ENCODE data around the gene NTN3. TPM values are rescaled to one million over a fixed set of nuclear protein-coding genes. Genes with fewer than 3 reads are reported as not detected.

Gene NTN3
- not detected for total RNA-seq
- total RNA-seq (2013) = not detected

DNA sequence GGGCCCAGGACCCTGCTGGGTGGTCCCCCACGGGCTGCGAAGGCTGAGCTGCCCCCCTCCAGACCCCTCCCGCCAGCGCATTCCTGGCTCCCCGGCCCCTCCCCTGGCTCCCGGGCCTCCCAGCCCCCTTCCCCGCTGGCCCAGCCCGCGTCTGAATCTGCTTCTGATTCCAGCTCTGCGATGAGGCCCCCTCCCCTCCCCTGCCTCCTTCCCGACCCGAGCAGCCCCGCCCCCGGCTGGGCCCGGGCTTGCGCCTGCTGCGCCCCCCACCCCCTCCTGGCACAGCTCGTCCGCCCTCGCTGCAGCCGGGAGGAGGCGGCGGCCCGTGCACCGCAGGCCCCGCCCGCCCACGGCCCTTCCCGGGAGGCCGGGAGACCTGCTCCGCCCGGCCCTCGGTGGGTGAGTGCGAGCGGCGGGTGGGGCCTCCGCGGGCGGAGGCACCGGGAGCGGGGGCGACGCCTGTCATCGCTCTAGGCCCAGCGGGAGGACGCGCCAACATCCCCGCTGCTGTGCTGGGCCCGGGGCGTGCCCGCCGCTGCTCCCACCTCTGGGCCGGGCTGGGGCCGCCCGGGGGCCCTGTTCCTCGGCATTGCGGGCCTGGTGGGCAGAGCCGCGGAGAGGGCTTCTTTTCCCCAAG lies at the start of gene NTN3:
TSS of gene NTN3 (plus strand) at position 282 of the 637 bp plus-strand sequence. CDS start 405 bp downstream, outside the sequence.
- TF ChIP-seq, protein P1, sequence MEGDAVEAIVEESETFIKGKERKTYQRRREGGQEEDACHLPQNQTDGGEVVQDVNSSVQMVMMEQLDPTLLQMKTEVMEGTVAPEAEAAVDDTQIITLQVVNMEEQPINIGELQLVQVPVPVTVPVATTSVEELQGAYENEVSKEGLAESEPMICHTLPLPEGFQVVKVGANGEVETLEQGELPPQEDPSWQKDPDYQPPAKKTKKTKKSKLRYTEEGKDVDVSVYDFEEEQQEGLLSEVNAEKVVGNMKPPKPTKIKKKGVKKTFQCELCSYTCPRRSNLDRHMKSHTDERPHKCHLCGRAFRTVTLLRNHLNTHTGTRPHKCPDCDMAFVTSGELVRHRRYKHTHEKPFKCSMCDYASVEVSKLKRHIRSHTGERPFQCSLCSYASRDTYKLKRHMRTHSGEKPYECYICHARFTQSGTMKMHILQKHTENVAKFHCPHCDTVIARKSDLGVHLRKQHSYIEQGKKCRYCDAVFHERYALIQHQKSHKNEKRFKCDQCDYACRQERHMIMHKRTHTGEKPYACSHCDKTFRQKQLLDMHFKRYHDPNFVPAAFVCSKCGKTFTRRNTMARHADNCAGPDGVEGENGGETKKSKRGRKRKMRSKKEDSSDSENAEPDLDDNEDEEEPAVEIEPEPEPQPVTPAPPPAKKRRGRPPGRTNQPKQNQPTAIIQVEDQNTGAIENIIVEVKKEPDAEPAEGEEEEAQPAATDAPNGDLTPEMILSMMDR (IDR thresholded peaks at IDR 0.05) = no peak
- Histone ChIP-seq H3K9me3 (ENCODE audit: control insufficient read depth, insufficient read depth, low read length) (no peaks in the 10 kb centered on the region), H3K4me1 (ENCODE audit: control insufficient read depth, insufficient read depth, low read length) (peaks cover 47% of the 10 kb centered on the region), H3K27me3 (ENCODE audit: control insufficient read depth, insufficient read depth, low read length) (peaks cover 41% of the 10 kb centered on the region), H3K4me3 (ENCODE audit: low read length) (no peak within 1 kb of the TSS), H3K27ac (ENCODE audit: low read length) (no peak within 1 kb of the TSS), H3K36me3 (ENCODE audit: control insufficient read depth, insufficient read depth, low read length) (no peaks in the 10 kb centered on the region)
- peaks cover 3 to 24% of the 10 kb centered on the region in 2 donors for H3K4me1 Mint-ChIP-seq
- WGBS (ENCODE audit: insufficient coverage) = under 1% methylated on average over 57 of the region's 59 CpGs
- ATAC-seq (no peak), DNase-seq (peak in 1 of 2 donors; percentile 36)
- H3K27ac Mint-ChIP-seq = no peak within 1 kb of the TSS
- intact Hi-C loops (cut with micrococcal nuclease) = no loop called here
- no peaks in the 10 kb centered on the region for H3K36me3 Mint-ChIP-seq
- H3K4me3 Mint-ChIP-seq = no peak within 1 kb of the TSS
- peaks cover 12 to 20% of the 10 kb centered on the region in 2 donors for H3K27me3 Mint-ChIP-seq (ENCODE audit: low read depth in 2 of 2)
- no peaks in the 10 kb centered on the region for H3K9me3 Mint-ChIP-seq

- H3K4me1 Mint-ChIP-seq = peaks cover 0 to 12% of the 10 kb centered on the region in 2 donors
- intact Hi-C loops (cut with micrococcal nuclease) = loop anchor here (2.0 kb wide), 1 partner anchor 83 kb away; no protein-coding TSS in a partner anchor
- no peaks in the 10 kb centered on the region for H3K36me3 Mint-ChIP-seq
- Histone ChIP-seq H3K4me3 (ENCODE audit: low read length) (no peak overlapping the region), H3K27ac (ENCODE audit: low read length) (no peak overlapping the region), H3K4me1 (ENCODE audit: control insufficient read depth, insufficient read depth, low read length) (peaks cover 18% of the 10 kb centered on the region), H3K9me3 (ENCODE audit: control insufficient read depth, insufficient read depth, low read length) (no peaks in the 10 kb centered on the region), H3K36me3 (ENCODE audit: control insufficient read depth, insufficient read depth, low read length) (no peaks in the 10 kb centered on the region), H3K27me3 (ENCODE audit: control insufficient read depth, insufficient read depth, low read length) (no peaks in the 10 kb centered on the region)
- TF ChIP-seq, protein P1 (IDR thresholded peaks at IDR 0.05) = no peak
- H3K27me3 Mint-ChIP-seq (ENCODE audit: low read depth in 2 of 2) = no peaks in the 10 kb centered on the region
- no peaks in the 10 kb centered on the region for H3K9me3 Mint-ChIP-seq
- peak overlapping the region in 1 of 2 donors; percentile 53 for H3K27ac Mint-ChIP-seq
- ATAC-seq (peak; percentile 85 to 96 (median 87)), DNase-seq (peak; percentile 39 to 56)
- H3K4me3 Mint-ChIP-seq = no peak overlapping the region
- WGBS (ENCODE audit: insufficient coverage) = 91% methylated on average over 7 of the region's 7 CpGs
Measured at GRCh38 chr16:2422123-2422867, 48.8 kb upstream of the NTN3 start.

- no peak overlapping the region for H3K4me3 Mint-ChIP-seq
- Histone ChIP-seq H3K4me3 (ENCODE audit: low read length) (no peak overlapping the region), H3K9me3 (ENCODE audit: control insufficient read depth, insufficient read depth, low read length) (no peaks in the 10 kb centered on the region), H3K4me1 (ENCODE audit: control insufficient read depth, insufficient read depth, low read length) (peaks cover 25% of the 10 kb centered on the region), H3K27ac (ENCODE audit: low read length) (no peak overlapping the region), H3K36me3 (ENCODE audit: control insufficient read depth, insufficient read depth, low read length) (no peaks in the 10 kb centered on the region), H3K27me3 (ENCODE audit: control insufficient read depth, insufficient read depth, low read length) (no peaks in the 10 kb centered on the region)
- no peak overlapping the region for H3K27ac Mint-ChIP-seq
- ATAC-seq = no peak
- H3K9me3 Mint-ChIP-seq = no peaks in the 10 kb centered on the region
- 95% methylated on average over 23 of the region's 25 CpGs for WGBS (ENCODE audit: insufficient coverage)
- no peaks in the 10 kb centered on the region for H3K36me3 Mint-ChIP-seq
- H3K27me3 Mint-ChIP-seq (ENCODE audit: low read depth in 2 of 2) = no peaks in the 10 kb centered on the region
- TF ChIP-seq, protein P1 (IDR thresholded peaks at IDR 0.05) = no peak
- H3K4me1 Mint-ChIP-seq = peaks cover 13 to 24% of the 10 kb centered on the region in 2 donors
- intact Hi-C loops (cut with micrococcal nuclease) = no loop called here
- no peak for DNase-seq
Measured at GRCh38 chr16:2424061-2425007, 46.8 kb upstream of the NTN3 start.
